Subcutaneous abdominal adipose tissue (tissue), 5 donors: Measurements from ENCODE around the gene SPDL1.

Source experiments
- H3K27ac ChIP-seq: one replicate; pipeline ENCODE4 v1.7.0; 2013; ENCODE audit warnings: low read depth, mild to moderate bottlenecking, inconsistent platforms, low read length, moderate library complexity
- H3K27me3 ChIP-seq, 5 donors: one replicate each; pipeline ENCODE4 v1.7.0; 2013; ENCODE audit warnings: low read length in 5 of 5, inconsistent platforms in 1 of 5; ENCODE audit not compliant: control insufficient read depth in 5 of 5, insufficient read depth in 4 of 5
- H3K36me3 ChIP-seq, 5 donors: one replicate each; pipeline ENCODE4 v1.7.0; 2013; ENCODE audit warnings: low read length in 5 of 5; ENCODE audit not compliant: control insufficient read depth in 5 of 5, insufficient read depth in 5 of 5
- H3K4me1 ChIP-seq, 5 donors: one replicate each; pipeline ENCODE4 v1.7.0; 2013; ENCODE audit warnings: low read length in 5 of 5, mild to moderate bottlenecking in 3 of 5, moderate library complexity in 1 of 5; ENCODE audit not compliant: control insufficient read depth in 5 of 5, insufficient read depth in 5 of 5
- H3K4me3 ChIP-seq, 5 donors: one replicate each; pipeline ENCODE4 v1.7.0; 2013; ENCODE audit warnings: low read length in 5 of 5, low read depth in 1 of 5
- H3K9ac ChIP-seq, 5 donors: one replicate each; pipeline ENCODE4 v1.7.0; 2013; ENCODE audit warnings: low read length in 5 of 5, mild to moderate bottlenecking in 4 of 5, moderate library complexity in 3 of 5
- H3K9me3 ChIP-seq, 5 donors: one replicate each; pipeline ENCODE4 v1.7.0; 2013; ENCODE audit warnings: low read length in 5 of 5; ENCODE audit not compliant: control insufficient read depth in 5 of 5
- donor health status: healthy.
- donor health status: healthy.
- donor health status: healthy.
- donor health status: healthy.
- donor health status: healthy.

The SPDL1 gene

GRCh38 chr5:169590602-169591001 is 7.0 kb downstream of the SPDL1 start:
- Histone ChIP-seq H3K4me1 (no peaks in the 10 kb centered on the region), H3K36me3 (peaks cover 18 to 40% (median 27%) of the 10 kb centered on the region in 5 donors), H3K27me3 (no peaks in the 10 kb centered on the region), H3K9ac (no peak overlapping the region), H3K9me3 (no peaks in the 10 kb centered on the region), H3K27ac (no peak overlapping the region), H3K4me3 (no peak overlapping the region)

GRCh38 chr5:169591636-169592035 is 8.1 kb downstream of the SPDL1 start:
- H3K36me3 ChIP-seq = peaks cover 18 to 43% (median 31%) of the 10 kb centered on the region in 5 donors
- H3K4me3 ChIP-seq = no peak overlapping the region
- no peaks in the 10 kb centered on the region for H3K4me1 ChIP-seq
- H3K9me3 ChIP-seq = no peaks in the 10 kb centered on the region
- no peaks in the 10 kb centered on the region for H3K27me3 ChIP-seq
- H3K9ac ChIP-seq = peak overlapping the region in 1 of 5 donors; percentile 25
- H3K27ac ChIP-seq = no peak overlapping the region

GRCh38 chr5:169592937-169593650 is 9.5 kb downstream of the SPDL1 start:
- Histone ChIP-seq H3K27me3 (no peaks in the 10 kb centered on the region), H3K4me3 (no peak overlapping the region), H3K27ac (no peak overlapping the region), H3K9ac (no peak overlapping the region), H3K9me3 (no peaks in the 10 kb centered on the region), H3K4me1 (no peaks in the 10 kb centered on the region), H3K36me3 (peaks cover 18 to 48% (median 31%) of the 10 kb centered on the region in 5 donors)

GRCh38 chr5:169595172-169595820 is 11.7 kb downstream of the SPDL1 start:
- Histone ChIP-seq H3K27me3 (no peaks in the 10 kb centered on the region), H3K9me3 (no peaks in the 10 kb centered on the region), H3K9ac (no peak overlapping the region), H3K4me1 (no peaks in the 10 kb centered on the region), H3K36me3 (peaks cover 25 to 50% (median 37%) of the 10 kb centered on the region in 5 donors), H3K4me3 (no peak overlapping the region), H3K27ac (no peak overlapping the region)

- no peak overlapping the region for H3K4me3 ChIP-seq
- H3K9me3 ChIP-seq = no peaks in the 10 kb centered on the region
- no peaks in the 10 kb centered on the region for H3K4me1 ChIP-seq
- no peak overlapping the region for H3K27ac ChIP-seq
- peaks cover 26 to 38% (median 30%) of the 10 kb centered on the region in 5 donors for H3K36me3 ChIP-seq
- no peak overlapping the region for H3K9ac ChIP-seq
- no peaks in the 10 kb centered on the region for H3K27me3 ChIP-seq
Measured at GRCh38 chr5:169599451-169599850, 15.9 kb downstream of the SPDL1 start.

GRCh38 chr5:169602535-169602934 is 19.0 kb downstream of the SPDL1 start:
- no peaks in the 10 kb centered on the region for H3K4me1 ChIP-seq
- H3K4me3 ChIP-seq = no peak overlapping the region
- H3K36me3 ChIP-seq = peaks cover 15 to 26% (median 26%) of the 10 kb centered on the region in 5 donors
- H3K9ac ChIP-seq = no peak overlapping the region
- no peaks in the 10 kb centered on the region for H3K9me3 ChIP-seq
- H3K27me3 ChIP-seq = no peaks in the 10 kb centered on the region
- H3K27ac ChIP-seq = no peak overlapping the region

- Histone ChIP-seq H3K27me3 (no peaks in the 10 kb centered on the region), H3K4me3 (no peak overlapping the region), H3K9ac (no peak overlapping the region), H3K27ac (no peak overlapping the region), H3K36me3 (peaks cover 2 to 14% (median 10%) of the 10 kb centered on the region in 5 donors), H3K9me3 (peaks cover 0 to 9% (median 6%) of the 10 kb centered on the region in 5 donors), H3K4me1 (no peaks in the 10 kb centered on the region)
Measured at GRCh38 chr5:169606279-169606678, 22.7 kb downstream of the SPDL1 start.

GRCh38 chr5:169607882-169608281 is 24.3 kb downstream of the SPDL1 start:
- Histone ChIP-seq H3K36me3 (peaks cover 0 to 4% (median 2%) of the 10 kb centered on the region in 5 donors), H3K9me3 (peaks cover 0 to 10% (median 8%) of the 10 kb centered on the region in 5 donors), H3K27me3 (no peaks in the 10 kb centered on the region), H3K9ac (no peak overlapping the region), H3K27ac (no peak overlapping the region), H3K4me3 (no peak overlapping the region), H3K4me1 (no peaks in the 10 kb centered on the region)

- Histone ChIP-seq H3K27ac (no peak overlapping the region), H3K4me1 (no peaks in the 10 kb centered on the region), H3K9ac (no peak overlapping the region), H3K9me3 (peaks cover 0 to 10% (median 8%) of the 10 kb centered on the region in 5 donors), H3K4me3 (no peak overlapping the region), H3K27me3 (no peaks in the 10 kb centered on the region), H3K36me3 (no peaks in the 10 kb centered on the region)
Measured at GRCh38 chr5:169609716-169610115, 26.1 kb downstream of the SPDL1 start.

GRCh38 chr5:169610606-169611005 is 27.0 kb downstream of the SPDL1 start:
- no peaks in the 10 kb centered on the region for H3K36me3 ChIP-seq
- no peaks in the 10 kb centered on the region for H3K27me3 ChIP-seq
- peaks cover 0 to 10% (median 8%) of the 10 kb centered on the region in 5 donors for H3K9me3 ChIP-seq
- no peak overlapping the region for H3K4me3 ChIP-seq
- no peak overlapping the region for H3K9ac ChIP-seq
- no peaks in the 10 kb centered on the region for H3K4me1 ChIP-seq
- H3K27ac ChIP-seq = no peak overlapping the region
